ENCODE measurements around the gene TMEM144.

DNA sequence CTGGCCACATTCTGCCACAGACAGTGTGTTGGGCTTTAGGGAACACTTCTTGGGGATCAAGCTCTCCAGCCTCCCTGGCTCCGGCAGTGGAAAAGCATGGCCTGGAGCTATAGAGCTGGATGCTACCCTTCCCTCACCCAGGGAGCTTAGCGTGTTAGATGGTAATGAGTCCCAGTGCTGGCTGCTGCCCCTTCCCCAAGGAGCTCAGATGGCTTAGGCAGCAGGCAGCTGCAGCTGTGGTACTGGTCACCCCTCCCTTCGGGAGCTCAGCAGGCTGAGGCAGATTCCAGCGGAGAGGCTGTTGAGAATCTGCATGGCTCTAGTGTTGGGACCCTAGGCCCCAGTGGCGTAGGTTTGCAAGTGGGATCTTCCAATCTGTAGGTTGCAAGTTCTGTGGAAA lies 19.5 kb downstream of the TMEM144 start:
- TF ChIP-seq POLR2A (IDR thresholded peaks at IDR 0.05), result no peak
- TF ChIP-seq, protein P1, sequence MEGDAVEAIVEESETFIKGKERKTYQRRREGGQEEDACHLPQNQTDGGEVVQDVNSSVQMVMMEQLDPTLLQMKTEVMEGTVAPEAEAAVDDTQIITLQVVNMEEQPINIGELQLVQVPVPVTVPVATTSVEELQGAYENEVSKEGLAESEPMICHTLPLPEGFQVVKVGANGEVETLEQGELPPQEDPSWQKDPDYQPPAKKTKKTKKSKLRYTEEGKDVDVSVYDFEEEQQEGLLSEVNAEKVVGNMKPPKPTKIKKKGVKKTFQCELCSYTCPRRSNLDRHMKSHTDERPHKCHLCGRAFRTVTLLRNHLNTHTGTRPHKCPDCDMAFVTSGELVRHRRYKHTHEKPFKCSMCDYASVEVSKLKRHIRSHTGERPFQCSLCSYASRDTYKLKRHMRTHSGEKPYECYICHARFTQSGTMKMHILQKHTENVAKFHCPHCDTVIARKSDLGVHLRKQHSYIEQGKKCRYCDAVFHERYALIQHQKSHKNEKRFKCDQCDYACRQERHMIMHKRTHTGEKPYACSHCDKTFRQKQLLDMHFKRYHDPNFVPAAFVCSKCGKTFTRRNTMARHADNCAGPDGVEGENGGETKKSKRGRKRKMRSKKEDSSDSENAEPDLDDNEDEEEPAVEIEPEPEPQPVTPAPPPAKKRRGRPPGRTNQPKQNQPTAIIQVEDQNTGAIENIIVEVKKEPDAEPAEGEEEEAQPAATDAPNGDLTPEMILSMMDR (IDR thresholded peaks at IDR 0.05), result no peak
